GM19023 (cell line): ENCODE results near the gene NT5DC4.

ENCODE experiments used
- ATAC-seq: cut with Tn5 transposase; IDR thresholded peaks from one replicate; pipeline ENCODE4 v1.9.1; 2021; ENCODE audit warnings: mild to moderate bottlenecking, moderate library complexity; ENCODE audit not compliant: unreplicated experiment

Gene NT5DC4

DNA sequence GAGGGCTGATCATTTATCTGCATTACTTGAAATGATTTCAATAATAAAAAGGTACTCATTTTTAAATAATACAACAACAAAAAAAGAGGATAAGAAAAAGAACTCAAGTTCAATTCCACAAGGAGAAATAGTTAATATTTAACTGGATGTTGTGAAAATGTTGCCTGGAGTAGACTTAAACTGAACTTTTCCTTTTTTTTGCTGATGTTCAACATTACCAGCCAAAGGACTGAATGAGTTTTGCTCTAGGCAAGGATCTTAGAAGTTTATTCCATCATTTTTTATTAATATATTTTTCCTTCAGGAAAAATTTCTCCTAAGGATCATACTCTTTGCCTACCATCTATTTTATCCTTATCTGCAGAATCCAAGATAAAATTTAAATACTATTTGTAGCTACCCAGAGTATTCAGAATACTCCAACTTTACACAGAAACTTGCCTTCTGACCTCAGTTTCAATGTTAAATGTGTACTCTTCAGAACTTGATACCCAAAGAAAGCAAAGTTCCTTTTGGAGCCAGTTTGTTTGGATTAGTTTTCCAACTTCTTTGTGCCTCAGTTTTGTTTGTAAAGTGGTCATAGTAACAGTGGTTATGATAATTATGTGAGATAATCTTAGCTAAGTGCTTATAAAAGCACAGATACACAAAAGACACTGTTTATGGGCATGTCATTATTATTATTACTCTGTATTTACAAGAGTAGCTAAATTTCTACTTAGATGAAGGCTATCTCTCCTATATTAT, 30.8 kb downstream of the NT5DC4 start:
- no peak for ATAC-seq

DNA sequence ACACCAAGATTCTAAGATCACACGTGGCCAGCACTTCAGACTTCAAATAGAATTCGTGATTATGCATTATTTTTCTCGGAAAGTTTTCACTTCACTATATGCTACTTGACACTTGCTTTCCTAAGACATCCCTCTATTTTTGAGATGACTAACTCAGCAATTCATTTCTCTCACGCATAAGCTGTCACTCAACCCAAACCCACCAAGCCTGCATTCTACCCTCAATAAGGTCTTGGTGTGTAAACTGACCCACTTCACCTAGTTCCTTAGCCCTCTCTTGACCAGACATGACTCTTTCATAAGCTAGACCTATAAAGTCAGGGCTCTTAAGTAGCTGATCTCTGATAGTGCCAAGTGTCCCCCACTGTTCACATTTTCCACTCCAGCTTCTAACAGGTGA, 31.8 kb downstream of the NT5DC4 start:
- no peak for ATAC-seq

DNA sequence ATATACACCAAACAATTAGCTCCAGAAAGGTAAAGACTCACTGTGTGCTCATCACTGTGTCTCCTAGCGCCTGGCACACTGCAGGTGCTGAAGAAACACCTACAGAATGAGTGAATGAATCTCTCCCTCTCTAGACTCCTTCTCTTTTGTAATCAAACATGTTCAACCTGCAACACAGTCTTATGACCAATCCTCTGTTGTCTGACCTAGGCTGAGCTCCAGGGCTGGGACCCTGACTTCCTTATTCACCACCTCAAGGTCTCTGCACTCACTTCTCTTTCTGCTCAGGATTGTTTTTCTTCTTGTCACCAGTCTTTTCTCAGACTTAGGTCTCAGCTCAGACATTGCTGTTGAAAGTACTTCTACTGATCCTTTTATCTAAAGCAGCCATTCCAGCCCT, 33.7 kb downstream of the NT5DC4 start:
- ATAC-seq, result no peak

DNA sequence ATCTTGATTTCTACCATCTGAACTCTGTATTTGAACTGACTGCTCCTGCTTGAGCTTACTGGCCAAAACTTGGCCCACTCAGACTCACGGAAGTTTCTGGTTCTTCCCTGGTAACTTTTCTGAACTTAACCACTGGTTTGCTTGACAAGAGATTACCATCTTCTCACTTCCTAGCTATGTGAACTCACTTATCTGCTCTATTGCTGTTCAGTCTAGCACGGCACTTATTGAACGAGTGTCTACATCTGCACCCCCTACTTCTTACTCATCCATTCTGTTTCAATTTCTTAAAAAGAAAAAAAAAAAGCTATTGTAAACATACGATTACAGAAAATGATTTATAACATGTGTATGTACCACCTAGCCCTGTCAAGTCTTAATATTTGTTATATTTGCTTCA, 34.6 kb downstream of the NT5DC4 start:
- no peak for ATAC-seq

DNA sequence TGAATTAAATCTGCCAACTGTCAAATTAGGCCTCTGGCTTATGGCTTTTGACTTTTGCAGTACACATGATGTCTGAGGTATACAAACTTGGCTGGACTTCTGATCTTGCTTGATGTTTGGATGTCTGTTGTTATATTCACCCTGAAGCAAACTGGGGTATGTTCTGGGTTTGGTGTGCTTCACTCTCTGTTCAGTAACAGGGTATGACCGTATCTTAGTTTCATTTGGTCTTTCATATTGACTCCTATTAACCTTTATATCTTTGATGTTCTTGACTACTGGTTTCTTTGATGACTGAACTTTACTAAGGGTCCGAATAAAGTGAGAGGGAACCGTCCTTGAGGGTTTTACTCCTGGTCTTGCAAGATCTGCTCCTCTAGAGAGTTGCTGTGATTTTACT, 35.4 kb downstream of the NT5DC4 start:
- no peak for ATAC-seq

DNA sequence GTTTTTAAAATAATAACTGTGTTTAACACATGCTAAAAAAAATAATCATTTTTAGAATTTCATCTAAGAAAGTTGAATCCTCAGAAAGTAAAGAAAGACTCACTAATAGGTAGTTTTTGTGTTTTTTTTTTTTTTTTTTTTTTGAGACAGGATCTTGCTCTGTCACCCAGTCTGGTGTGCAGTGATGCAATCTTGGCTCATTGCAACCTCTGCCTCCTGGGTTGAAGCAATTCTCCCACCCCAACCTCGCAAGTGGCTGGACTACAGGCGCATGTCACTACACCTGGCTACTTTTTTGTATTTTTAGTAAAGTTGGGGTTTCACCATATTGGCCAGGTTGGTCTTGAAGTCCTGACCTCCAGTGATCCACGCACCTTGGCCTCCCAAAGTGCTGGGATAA, 36.4 kb downstream of the NT5DC4 start:
- ATAC-seq, result no peak

DNA sequence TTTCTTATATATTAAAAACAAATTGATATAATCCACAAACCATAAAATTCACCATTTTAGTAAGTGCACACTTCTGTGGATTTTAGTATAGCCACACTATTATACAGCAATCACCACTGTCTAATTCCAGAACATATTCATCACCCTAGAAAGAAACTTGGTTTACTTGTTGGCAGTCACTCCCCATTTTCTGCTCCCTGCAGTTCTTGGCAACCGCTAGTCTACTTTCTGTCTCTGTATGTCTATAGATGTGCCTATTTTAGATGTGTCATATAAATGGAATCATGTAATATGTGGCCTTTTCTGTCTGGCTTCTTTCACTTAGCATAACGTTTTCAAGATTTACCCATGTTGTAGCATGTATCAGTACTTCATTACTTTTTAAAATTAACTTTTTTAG, 37.9 kb downstream of the NT5DC4 start:
- no peak for ATAC-seq

DNA sequence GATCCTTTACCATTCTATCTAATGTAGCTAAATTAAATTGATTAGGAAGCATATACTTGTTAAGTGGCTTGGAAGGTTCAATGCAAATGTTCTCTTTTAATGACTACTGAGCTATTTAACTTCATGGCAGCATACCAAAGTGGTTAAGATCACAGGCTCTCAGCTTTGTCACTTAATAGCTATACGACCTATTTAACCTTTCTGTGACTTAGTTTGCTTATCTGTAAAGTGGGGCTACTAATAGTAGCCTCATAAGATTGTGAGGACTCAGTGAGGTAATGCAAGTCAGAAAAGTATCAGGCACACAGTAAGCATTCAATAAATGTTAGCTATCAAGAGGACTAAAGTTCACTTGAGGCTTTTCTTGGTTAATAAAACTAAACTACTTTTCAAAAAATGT, 39.3 kb downstream of the NT5DC4 start:
- no peak for ATAC-seq

DNA sequence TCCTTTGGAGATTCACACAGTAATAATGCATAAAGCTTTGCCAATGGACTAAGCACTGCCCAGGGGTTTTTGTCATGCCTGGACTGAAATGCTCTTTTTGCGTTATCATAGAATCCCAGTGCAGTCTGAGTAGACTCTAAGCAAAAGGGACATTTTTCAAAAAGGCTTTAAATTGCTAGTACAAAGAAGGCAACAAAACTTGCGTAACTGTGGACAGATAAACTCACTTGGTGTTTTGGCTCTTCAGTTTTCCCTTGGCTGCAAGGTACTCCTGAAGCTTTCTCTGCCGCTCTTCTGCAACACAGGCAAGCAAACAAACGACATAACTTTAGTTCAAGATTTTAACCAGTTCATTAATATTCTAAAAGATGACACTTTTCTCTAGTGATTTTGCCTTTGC, 41.5 kb downstream of the NT5DC4 start:
- ATAC-seq, result no peak

DNA sequence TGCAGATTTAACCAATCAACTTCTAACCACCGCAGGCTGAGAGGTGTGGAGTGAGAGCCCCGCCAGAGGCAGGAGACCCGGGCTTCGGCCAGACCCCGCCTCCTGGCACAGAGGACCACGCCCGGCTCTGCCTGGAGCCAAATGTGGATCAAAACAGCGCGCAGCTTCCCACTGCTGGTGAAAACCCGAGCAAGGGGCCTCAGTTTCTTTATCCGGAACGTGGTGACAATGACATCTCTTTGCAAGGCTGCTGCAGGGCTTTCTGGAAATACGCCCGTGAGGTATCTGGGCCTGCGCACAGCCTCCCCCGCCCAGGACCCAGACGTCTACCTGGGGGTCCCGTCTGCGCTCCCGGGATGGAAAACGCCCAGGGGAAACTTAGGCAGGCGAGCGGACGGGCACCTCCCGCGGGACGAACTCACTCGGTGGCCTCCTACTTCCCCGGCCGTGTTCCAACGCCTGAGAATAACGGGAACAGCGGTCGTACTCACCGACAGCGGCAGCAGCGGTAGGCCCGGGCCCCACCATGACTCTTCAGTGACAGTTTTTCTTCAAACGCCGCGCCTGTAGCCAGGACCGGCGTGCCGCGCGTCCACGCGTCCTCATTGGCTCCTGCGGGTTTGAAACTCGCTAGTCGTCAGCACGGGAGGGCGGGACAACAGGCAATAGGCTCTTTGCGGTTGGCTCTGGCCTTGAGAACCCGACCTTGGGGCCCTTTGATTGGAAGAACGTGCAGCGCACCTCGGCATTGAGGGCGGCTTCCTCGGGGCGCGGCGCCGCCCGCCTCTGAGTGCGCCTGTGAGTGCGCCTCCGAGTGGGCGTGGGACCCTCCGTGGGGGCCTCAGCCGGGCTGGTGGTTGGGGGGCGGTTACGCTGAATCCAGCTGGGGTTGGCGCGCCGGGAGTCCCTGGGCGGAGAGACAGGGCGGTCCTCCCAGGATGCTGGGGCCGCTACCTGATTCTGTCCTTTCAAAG, 43.5 kb downstream of the NT5DC4 start, which contains the start of gene CKAP2L:
CKAP2L (minus strand) TSS at position 539 of the 974 bp plus-strand sequence; CDS start at position 528, 11 bp downstream.
- ATAC-seq, result peak; percentile 99

DNA sequence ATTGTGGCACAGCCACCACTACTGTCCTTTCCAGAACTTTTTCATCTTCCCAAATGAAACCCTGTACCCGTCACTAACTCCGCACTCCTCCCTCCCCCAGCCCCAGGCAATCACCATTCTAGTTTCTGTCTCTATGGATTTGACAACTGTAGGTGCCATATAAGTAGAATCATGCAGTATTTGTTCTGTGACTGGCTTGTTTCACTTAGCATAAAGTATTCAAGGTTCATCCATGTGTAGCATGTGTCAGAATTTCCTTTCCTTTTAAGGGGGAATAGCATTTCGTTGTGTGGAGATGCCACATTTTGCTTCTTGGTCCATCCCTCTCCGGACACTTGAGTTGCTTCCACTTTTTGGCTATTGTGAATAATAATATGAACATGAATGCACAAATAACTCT, 44.4 kb downstream of the NT5DC4 start:
- ATAC-seq, result no peak

DNA sequence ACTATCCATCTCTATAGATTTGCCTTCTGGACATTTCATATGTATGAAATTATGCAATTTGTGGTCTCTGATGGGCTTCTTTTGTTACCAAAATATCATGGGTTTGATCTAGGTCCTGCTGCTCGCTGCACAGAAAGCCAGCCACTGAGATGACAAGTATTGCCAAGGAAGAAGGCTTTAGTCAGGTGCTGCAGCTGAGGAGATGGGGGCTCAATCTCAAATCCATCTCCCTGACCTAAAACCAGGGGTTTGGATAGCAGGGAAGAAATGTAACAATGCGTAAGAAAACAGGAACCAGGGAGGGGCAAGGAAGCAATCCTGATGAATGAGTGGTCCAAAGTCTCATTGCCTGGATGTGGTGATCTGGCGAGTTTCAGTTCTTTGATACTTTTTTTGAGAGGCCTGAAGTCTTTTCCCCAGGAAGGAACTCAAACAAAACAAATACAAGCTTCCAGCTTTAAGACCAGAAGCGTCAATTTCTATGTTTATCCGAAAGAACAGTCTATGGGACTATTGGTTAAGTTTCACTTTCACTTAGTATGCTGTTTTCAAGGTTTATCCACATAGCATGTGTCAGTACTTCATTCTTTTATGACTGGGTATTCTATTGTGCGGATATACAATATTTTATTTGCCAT, 47.0 kb downstream of the NT5DC4 start:
- ATAC-seq, result no peak

DNA sequence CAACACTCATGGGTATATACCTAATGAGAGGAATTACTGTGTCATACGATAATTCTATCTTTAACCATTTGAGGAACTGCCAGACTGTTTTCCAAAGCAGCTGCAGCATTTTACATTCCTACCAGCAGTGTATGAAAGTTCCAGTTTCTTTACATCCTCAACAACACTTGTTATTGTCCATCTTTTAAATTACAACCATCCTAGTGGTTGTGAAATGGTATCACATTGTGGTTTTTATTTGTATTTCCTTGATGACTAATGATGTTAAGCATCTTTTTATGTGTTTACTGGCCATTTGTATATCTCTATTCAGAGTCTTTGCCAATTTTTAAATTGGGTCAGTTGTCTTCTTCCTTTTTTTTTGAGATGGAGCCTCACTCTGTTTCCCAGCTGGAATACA, 47.6 kb downstream of the NT5DC4 start:
- no peak for ATAC-seq

DNA sequence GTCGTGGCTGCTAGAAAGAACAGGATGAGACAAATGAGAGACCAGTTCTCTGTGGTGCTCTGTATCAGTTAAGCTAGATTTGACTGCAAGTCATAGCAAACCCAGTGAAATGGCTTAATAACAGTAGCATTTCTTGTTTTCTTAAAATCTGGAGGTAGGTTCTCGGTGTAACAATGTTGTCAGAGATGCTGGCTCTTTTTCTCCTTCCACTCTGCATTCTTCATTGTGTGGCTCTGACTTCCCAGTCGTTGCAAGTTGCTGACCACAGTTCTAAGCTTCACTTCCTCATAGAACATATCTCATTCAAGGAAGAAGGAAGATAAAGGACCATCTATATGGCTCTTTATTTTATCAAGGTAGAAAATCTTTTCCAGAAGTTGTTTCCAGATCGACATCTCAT, 51.5 kb downstream of the NT5DC4 start:
- no peak for ATAC-seq

DNA sequence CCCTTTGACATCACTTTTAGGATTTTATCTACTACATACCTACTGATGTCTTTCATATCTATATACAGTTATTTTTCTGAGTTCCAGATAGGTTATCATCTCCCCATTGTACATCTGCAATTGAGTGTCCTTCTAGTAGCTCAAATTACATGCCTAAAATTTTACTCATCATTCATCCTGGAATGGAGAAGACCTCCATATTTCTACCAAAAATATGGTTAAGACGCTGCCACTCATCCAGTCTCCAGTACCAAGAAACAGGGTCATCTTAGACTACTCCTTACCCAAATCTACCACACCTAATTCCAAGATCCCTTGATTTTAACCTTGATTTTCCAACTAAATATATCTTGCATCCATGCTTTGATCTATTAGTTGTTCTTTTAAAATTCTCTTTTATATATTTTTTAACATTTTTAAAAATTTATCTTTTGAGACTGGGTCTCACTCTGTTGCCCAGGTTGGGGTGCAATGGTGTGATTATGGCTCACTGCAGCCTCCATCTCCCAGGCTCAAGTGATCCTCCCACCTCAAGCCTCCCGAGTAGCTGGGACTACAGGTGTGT, 52.2 kb downstream of the NT5DC4 start:
- no peak for ATAC-seq

DNA sequence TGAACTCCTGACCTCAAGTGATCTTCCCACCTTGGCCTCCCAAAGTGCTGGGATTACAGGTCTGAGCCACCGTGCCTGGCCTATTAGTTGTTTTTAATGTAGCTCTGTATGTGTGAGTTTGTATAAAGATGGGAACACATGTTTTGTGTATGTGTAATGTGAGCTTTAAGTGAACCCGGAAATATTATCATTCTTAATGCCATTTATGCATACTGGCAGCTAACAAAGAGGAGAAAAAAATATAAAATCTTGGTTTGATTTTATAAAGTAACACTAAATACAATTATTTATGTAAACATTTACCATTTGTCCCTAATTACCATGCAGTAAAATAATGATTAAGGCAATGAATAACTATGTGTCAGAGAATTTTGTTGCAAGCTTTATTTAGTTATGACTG, 52.7 kb downstream of the NT5DC4 start:
- no peak for ATAC-seq

DNA sequence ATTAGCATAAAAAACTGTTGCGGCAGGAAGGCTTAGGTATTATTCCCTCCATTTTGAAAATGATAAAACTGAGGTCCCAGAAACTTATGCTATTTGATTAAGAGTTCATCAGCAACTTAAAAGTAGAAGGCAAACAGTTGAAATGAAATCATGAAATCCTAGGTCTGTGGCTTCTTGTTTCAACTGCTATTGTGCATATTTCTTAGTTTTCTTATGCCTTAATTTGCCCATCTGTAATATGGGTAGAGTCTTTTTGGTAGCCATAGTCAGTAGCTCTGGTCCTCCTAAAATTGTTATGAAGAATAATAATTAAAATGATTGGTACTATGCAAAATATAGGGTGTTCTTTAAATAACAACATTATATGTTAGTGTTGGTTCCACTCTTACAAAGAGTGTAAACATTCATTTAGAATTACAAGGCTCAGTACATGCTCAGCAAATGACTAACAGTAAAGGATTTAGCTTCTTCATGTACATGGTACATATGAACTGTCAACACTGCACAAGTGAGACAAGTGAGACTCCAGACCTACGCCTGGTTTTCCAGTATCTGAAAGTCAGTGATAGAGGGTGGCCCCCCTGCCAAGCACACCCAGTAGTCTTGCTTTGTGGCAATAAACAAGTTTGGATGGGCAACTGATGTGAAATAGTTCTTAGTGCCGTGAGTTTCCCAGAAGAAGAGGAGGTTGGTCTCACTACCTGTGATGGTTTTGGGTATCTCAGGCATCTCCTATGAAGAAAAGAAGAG, 53.9 kb downstream of the NT5DC4 start:
- ATAC-seq, result no peak

DNA sequence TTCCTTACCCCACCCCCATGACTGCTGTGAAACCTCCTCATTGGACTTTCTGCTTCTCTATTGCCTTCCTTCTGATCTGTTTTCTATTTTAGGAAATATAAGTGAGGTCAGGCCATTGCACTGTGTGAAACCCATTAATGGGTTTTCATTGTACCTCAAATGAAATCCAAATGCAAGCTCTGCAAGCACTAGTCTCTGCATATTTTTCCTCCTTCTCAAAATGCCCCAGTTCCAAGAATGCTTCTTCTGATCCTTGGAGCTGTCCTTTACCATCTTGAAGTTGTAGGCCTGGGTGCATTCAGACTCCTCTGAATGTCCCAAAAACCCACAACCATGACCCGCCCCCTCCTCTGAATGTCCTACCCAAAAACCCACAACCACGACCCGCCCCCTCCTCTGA, 55.3 kb downstream of the NT5DC4 start:
- ATAC-seq, result no peak

DNA sequence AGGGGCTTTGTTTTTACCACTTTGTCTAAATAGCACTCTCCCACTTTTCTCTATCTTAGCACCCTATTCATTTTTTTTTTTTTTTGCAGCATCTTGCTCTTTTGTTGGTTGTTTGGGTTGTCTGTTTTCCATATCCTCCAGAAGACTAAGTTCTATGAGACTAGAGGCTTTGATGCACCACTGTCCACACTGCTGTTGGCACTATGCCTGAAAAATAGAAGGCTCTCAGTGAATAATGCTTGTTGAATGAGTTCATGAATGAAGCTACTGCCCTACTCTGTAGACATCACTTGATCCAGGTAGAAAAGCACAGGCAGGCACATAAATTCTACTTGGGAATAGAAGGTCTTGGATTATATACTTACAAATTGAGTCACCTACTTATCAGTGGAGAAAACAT, 56.2 kb downstream of the NT5DC4 start:
- no peak for ATAC-seq

DNA sequence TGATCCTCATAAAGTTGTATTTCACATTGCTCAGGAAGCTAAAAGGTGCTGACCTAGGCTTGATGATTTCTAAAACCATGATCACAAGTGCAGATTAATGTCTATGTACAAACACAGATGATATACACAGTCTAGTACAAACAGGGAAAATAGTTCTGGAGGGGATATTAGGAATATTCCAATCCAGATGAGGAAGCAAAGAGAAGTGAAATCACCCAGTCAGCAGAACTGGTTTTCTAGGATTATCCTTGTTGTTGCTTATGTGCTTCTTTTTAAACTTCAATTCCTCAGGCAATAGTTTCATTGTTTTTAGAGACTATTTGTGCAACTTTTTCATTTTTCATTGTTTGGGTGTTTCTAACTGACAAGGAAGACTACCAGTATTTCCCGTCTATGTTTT, 58.8 kb downstream of the NT5DC4 start:
- no peak for ATAC-seq
